GM12874 (cell line): ENCODE measurements around the gene POLDIP2.

Experiments
- TF ChIP-seq, protein P1 (sequence below): IDR thresholded peaks from 2 replicates; pipeline ENCODE4 v1.5.1; 2011; ENCODE audit warnings: low read depth, mild to moderate bottlenecking, control low read depth, low read length, moderate library complexity; ENCODE audit not compliant: insufficient read depth

POLDIP2 gene

DNA sequence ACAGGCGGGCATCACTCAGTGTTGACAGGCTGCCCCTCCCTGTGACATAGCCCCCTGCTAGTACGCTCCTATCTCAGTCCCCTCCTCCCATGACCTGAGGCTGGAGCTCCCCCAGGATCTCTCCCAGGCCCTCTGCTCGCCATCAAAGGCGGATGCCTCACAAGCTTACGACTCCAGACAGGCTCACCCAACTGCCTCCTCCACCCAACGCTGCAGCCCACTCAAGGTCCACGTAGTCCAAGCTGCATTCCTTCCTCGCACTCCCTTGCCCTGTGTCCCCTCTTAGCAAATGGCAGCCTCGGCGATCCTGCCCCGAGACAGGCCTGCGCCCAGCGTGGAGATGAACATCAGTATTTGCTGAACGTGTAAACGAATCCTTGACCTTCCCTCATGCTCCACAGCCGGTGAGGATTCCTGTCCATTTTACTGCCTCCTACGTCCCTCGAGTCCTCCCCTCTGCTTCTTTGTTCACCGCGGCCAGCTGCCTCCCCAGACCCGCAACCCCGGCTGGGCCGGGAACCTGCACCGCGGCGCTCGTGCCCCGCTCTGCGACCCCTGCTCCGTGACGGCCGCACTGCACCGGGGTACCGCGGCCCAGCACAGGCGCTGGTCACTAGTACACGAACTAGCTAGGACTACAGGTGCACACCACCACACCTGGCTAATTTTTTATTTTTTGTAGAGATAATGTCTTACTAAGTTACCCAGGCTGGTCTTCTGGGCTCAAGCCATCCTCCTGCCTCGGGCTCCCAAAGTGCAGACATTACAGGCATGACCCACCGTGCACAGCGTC lies 39.2 kb downstream of the POLDIP2 start:
- TF ChIP-seq, protein P1, sequence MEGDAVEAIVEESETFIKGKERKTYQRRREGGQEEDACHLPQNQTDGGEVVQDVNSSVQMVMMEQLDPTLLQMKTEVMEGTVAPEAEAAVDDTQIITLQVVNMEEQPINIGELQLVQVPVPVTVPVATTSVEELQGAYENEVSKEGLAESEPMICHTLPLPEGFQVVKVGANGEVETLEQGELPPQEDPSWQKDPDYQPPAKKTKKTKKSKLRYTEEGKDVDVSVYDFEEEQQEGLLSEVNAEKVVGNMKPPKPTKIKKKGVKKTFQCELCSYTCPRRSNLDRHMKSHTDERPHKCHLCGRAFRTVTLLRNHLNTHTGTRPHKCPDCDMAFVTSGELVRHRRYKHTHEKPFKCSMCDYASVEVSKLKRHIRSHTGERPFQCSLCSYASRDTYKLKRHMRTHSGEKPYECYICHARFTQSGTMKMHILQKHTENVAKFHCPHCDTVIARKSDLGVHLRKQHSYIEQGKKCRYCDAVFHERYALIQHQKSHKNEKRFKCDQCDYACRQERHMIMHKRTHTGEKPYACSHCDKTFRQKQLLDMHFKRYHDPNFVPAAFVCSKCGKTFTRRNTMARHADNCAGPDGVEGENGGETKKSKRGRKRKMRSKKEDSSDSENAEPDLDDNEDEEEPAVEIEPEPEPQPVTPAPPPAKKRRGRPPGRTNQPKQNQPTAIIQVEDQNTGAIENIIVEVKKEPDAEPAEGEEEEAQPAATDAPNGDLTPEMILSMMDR, result no peak

DNA sequence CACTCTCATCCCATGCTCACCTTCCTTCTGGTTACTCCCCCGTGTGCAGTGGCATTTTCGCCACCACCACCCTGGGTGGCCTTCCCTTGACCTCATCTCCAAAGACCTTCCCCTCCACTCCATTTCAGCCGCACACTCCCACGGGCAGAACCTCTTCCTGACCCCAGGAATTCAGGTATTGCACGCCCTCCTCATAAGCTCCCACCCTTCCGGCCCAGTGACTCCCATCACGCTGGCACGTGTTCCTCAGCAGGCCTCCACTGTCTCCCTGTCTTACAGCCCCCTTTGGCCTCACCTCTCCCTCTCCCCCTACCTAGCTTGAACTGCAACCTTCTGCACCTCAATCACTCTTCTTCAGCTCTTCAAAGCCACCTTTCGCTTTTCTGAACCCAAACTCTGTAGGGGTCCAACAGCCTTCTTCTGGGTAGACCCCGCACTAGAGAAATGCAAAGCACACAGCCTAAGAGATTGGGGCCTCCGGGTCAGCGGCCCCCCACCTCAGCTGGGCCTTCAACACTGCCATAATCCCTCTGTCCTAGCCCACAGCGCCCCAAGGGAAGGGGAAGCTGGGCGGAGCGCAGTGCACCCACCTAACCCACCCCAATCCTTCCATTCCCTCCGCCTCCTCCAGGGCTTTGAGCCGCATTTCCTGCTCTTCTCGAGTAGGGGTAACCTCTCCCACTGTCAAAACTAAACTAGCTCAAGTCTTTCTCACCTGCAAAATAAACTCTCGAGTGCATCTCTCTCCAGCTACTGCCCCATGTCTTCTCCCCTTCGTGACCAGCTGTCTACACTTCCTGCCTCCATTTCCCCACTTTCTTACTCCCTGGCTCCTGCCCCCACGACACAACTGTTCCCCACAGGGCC lies 40.0 kb downstream of the POLDIP2 start:
- TF ChIP-seq, protein P1, result no peak

DNA sequence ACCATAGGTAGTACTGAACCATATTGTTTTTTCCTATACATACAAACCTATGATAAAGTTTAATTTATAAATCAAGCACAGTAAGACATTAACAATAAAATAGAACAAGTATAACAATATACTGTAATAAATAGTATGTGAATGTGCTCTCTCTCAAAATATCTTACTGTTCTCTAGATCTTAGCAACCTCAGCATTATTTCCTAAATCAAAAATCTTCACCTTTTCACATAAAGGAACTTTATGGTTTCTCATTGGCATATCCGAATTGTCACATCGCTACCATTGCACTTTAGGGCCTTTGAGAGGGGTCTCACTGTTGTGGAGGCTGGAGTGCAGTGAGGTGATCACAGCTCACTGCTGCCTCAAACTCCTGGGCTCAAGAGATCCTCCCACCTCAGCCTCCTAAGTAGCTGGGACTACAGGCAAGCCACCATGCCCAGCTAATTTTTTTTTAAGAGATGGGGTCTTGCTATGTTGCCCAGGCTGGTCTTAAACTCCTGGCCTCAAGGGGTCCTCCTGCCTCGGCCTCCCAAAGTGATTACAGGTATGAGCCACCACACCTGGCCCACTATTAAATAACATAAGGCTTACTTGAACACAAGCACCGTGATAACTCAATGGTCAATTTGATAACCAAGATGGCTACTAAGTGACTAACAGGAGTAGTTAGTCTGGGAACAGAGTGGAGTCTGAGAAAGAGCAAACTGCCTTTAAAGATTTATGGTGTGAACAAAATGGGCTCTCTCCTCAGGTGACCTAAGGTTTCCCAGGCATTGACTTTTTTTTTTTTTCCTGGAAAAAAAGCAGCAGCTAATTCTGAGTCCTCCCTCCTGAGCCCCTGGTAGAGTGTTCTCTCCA lies 41.3 kb downstream of the POLDIP2 start:
- TF ChIP-seq, protein P1, result no peak

DNA sequence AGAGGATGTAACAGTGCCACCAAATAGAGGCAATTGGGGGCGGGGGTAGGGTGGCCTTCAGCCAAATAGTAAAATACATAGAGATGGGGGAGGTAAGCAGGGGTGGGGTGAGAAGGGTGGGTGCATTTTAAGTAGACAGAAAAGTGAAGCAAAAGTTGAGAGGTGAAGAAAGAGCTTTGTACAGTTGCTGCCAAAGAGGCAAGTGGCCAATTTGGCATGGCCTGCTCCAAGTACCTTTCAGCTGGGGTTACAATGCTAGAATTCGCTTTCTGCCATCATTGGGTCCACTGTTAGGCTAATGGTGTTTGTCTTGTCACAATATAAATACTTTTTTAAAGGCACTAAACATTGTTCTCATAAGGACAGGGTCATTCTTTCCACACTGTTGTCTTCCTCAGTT lies 43.5 kb downstream of the POLDIP2 start:
- TF ChIP-seq, protein P1, result no peak

DNA sequence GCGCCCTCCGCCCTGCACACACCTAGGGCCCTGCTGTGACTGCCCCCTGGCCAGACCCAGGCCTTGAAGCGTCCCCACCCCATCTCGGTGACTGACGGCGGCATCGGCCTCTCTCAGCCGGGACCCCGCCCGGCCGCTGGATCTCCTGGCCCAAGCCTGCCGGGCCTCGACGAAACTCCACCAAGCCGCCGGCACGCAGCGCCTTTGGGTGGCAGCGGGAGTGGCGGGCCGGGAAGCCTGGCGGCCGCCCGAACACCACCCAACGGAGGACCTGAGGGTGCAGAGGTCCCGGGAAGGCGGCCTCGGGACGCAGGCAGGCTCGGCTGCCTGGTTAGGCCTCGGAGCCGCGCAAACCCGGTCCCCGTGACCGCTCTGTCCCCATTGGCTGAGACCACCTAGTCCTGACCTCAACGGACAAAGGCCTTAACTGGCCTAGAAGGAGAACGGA lies 50.3 kb downstream of the POLDIP2 start:
- TF ChIP-seq, protein P1, result no peak

DNA sequence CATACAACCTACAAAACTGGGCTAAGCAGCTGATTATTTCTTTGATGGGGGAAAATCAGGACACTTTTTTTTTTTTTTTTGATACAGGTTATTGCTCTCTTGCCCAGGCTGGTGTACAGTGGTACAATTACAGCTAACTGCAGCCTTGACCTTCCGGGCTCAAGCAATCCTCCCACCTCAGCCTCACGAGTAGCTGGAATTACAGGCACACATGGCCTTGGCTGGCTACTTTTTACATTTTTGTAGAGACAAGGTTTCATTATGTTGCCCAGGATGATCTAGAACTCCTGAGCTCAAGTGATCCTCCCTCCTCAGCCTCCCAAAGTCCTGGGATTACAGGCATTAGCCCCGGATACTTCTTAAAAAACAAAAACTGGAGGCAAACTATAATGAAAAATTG lies 58.9 kb downstream of the POLDIP2 start:
- TF ChIP-seq, protein P1, result no peak
